HG03575 (cell line): ENCODE results near the gene FUCA1.

Experiments
- ATAC-seq: cut with Tn5 transposase; IDR thresholded peaks from one replicate; pipeline ENCODE4 v1.9.1; 2021; ENCODE audit not compliant: unreplicated experiment, insufficient number of reproducible peaks, low FRiP score; ENCODE audit errors: extremely low read depth

The FUCA1 gene

DNA sequence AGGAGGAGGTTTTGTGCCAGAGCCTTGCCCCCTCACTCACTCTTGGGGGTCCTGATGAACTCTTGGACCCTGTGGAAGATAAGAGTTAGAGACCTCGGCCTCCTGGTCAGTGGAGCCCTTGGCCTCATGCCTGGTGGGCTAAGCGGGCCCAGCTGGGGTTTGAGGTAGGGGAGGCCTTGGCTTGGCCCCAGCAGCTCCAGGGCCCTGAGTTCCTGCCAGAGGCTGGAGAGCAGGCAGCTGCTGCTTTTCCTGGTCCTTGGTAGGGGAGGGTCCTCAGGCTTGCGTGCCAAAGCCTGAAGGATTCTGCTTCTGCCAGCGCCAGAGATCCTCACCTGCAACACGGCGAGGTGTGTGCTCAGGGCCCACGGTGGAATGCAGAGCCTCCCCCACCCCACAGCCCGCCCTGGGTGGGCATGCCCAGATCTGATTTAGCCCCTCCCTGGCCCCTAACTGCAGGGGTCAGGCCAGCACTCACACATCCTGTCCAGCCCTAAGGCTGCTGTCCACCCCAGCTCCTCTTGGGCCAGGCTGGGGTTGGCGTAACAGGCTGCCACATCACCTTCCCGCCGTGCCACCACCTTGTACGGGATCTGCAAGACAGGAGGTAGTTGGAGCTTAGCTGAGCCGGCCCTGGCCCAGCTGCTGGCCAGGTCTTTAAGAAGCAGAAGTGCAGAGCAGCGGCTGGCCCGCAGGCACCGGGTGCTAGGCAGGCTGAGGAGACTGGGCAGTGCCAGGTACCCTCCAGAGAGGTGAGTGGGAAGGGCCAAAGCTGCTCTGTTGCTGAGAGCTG lies 72.2 kb downstream of the FUCA1 start:
- no peak for ATAC-seq
